HEK293 (cell line): Measurements from ENCODE around the gene GRM5.

Source experiments
- CTCF ChIA-PET: fragments of 350-600 bp; formaldehyde crosslinking; extraction: SDS; loops from one replicate; lab custom pipeline; 2021; ENCODE audit warnings: antibody characterized with exemption; lab: Yijun Ruan, JAX
- POLR2A ChIA-PET: fragments of 300-600 bp; formaldehyde crosslinking; extraction: SDS; loops from one replicate; lab custom pipeline; 2020; ENCODE audit warnings: antibody characterized with exemption, inconsistent platforms; lab: Yijun Ruan, JAX
- H3K27ac ChIP-seq: fragments of 200-500 bp; sonication (Bioruptor generic); 2 replicates; pipeline ENCODE4 v1.5.1; 2014; ENCODE audit warnings: low read depth, low read length, control low read depth, inconsistent platforms; ENCODE audit errors: extremely low read depth
- H3K36me3 ChIP-seq, 2 experiments: fragments of 200-500 bp in 1 of 2; sonication (Bioruptor generic) in 1 of 2; 1 replicate in 1 of 2; 2 replicates in 1 of 2; pipeline ENCODE4 v1.5.1; 2014 to 2017; ENCODE audit warnings: inconsistent platforms in 2 of 2, low read length in 2 of 2; ENCODE audit not compliant: control insufficient read depth in 2 of 2, insufficient read depth in 1 of 2
- H3K4me1 ChIP-seq: fragments of 200-500 bp; sonication (Bioruptor generic); 2 replicates; pipeline ENCODE4 v1.5.1; 2014; ENCODE audit warnings: mild to moderate bottlenecking, low read length, inconsistent platforms; ENCODE audit not compliant: control insufficient read depth, insufficient read depth
- H3K4me3 ChIP-seq: 2 replicates; pipeline ENCODE4 v1.5.1; 2011; ENCODE audit warnings: low read depth, mild to moderate bottlenecking, control low read depth, low read length, moderate library complexity
- H3K9me3 ChIP-seq: fragments of 200-500 bp; sonication (Bioruptor generic); 2 replicates; pipeline ENCODE4 v1.5.1; 2014; ENCODE audit warnings: low read depth, low read length, inconsistent platforms; ENCODE audit not compliant: control insufficient read depth, insufficient read depth
- BCL11A ChIP-seq: fragments of 450-650 bp; formaldehyde crosslinking; IDR thresholded peaks from 2 replicates; pipeline ENCODE4 v1.5.1; 2016; ENCODE audit warnings: low read depth, missing biosample characterization, missing genetic modification characterization
- OSR2 ChIP-seq: fragments of 450-650 bp; formaldehyde crosslinking; IDR thresholded peaks from 2 replicates; pipeline ENCODE4 v1.5.1; 2016; ENCODE audit warnings: missing biosample characterization, missing genetic modification characterization
- WT1 ChIP-seq: fragments of 450-650 bp; formaldehyde crosslinking; IDR thresholded peaks from 2 replicates; pipeline ENCODE4 v1.5.1; 2016; ENCODE audit warnings: missing biosample characterization, missing genetic modification characterization
- ZBTB1 ChIP-seq: fragments of 450-650 bp; formaldehyde crosslinking; IDR thresholded peaks from 2 replicates; pipeline ENCODE4 v1.5.1; 2016; ENCODE audit warnings: missing biosample characterization, missing genetic modification characterization
- ZBTB17 ChIP-seq: fragments of 450-650 bp; formaldehyde crosslinking; IDR thresholded peaks from 2 replicates; pipeline ENCODE4 v1.5.1; 2016; ENCODE audit warnings: missing biosample characterization, missing genetic modification characterization
- ZBTB49 ChIP-seq: fragments of 450-650 bp; formaldehyde crosslinking; IDR thresholded peaks from 2 replicates; pipeline ENCODE4 v1.5.1; 2016; ENCODE audit warnings: missing biosample characterization, missing genetic modification characterization, low read depth
- ZEB2 ChIP-seq: fragments of 450-650 bp; formaldehyde crosslinking; IDR thresholded peaks from 2 replicates; pipeline ENCODE4 v1.5.1; 2016; ENCODE audit warnings: missing biosample characterization, missing genetic modification characterization
- ZFP41 ChIP-seq: fragments of 450-650 bp; formaldehyde crosslinking; IDR thresholded peaks from 2 replicates; pipeline ENCODE4 v1.5.1; 2016; ENCODE audit warnings: missing biosample characterization, missing genetic modification characterization, borderline replicate concordance
- ZNF214 ChIP-seq: fragments of 450-650 bp; formaldehyde crosslinking; IDR thresholded peaks from 2 replicates; pipeline ENCODE4 v1.5.1; 2017; ENCODE audit warnings: missing biosample characterization, mild to moderate bottlenecking, missing genetic modification characterization, borderline replicate concordance
- ZNF223 ChIP-seq: fragments of 450-650 bp; formaldehyde crosslinking; IDR thresholded peaks from 2 replicates; pipeline ENCODE4 v1.5.1; 2016; ENCODE audit warnings: missing biosample characterization, missing genetic modification characterization
- ZNF549 ChIP-seq: fragments of 450-650 bp; IDR thresholded peaks from 2 replicates; pipeline ENCODE4 v1.5.1; 2018; ENCODE audit warnings: missing biosample characterization, missing genetic modification characterization, mild to moderate bottlenecking, inconsistent platforms, moderate library complexity
- ZNF76 ChIP-seq: fragments of 450-650 bp; formaldehyde crosslinking; IDR thresholded peaks from 2 replicates; pipeline ENCODE4; 2016; ENCODE audit warnings: low read depth, missing biosample characterization, missing genetic modification characterization, borderline replicate concordance
- ZNF837 ChIP-seq: fragments of 450-650 bp; formaldehyde crosslinking; IDR thresholded peaks from 2 replicates; pipeline ENCODE4 v1.5.1; 2016; ENCODE audit warnings: missing biosample characterization, missing genetic modification characterization
- TF ChIP-seq, protein P1 (sequence below): fragments of 450-650 bp; formaldehyde crosslinking; IDR thresholded peaks from 2 replicates; pipeline ENCODE4 v1.5.1; 2017; ENCODE audit warnings: missing biosample characterization, missing genetic modification characterization
- TF ChIP-seq, protein P2 (sequence below): fragments of 450-650 bp; formaldehyde crosslinking; IDR thresholded peaks from 2 replicates; pipeline ENCODE4 v1.5.1; 2016; ENCODE audit warnings: missing biosample characterization, missing genetic modification characterization, low read depth
- TF ChIP-seq, protein P3 (sequence below): fragments of 450-650 bp; formaldehyde crosslinking; IDR thresholded peaks from 2 replicates; pipeline ENCODE4 v1.5.1; 2017; ENCODE audit warnings: missing biosample characterization, missing genetic modification characterization
- TF ChIP-seq, protein P4 (sequence below): fragments of 450-650 bp; formaldehyde crosslinking; IDR thresholded peaks from 2 replicates; pipeline ENCODE4; 2016; ENCODE audit warnings: missing biosample characterization, missing genetic modification characterization
- TF ChIP-seq, protein P5 (sequence below): fragments of 450-650 bp; formaldehyde crosslinking; IDR thresholded peaks from 2 replicates; pipeline ENCODE4 v1.5.1; 2017; ENCODE audit warnings: missing biosample characterization, missing genetic modification characterization

GRM5 gene

DNA sequence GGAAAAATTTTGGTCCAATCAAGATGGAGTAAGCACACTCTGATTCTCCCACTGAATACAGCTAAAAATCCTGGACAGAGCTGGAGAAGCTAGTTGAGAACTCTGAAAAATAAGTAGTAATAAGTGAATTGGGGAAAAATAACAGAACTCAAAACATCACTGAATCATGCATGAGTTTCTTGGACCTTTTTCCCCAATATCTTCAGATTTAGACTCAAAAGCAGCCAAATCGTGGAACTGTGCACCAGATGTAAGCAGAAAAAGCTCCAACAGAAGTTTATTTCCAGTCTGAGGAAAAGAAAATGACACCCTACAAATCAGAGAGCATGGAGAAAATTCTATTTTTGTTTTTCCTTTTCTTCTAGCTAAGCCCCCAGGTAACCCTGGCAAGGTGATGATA is 448.6 kb downstream of the GRM5 start (continued):
- TF ChIP-seq ZNF549 (tag by site-specific recombination) (no peak), ZBTB17 (tag by site-specific recombination) (no peak), OSR2 (tag by site-specific recombination) (no peak), ZNF837 (tag by site-specific recombination) (no peak), ZFP41 (no peak), WT1 (tag by site-specific recombination) (no peak)
- TF ChIP-seq, protein P1, sequence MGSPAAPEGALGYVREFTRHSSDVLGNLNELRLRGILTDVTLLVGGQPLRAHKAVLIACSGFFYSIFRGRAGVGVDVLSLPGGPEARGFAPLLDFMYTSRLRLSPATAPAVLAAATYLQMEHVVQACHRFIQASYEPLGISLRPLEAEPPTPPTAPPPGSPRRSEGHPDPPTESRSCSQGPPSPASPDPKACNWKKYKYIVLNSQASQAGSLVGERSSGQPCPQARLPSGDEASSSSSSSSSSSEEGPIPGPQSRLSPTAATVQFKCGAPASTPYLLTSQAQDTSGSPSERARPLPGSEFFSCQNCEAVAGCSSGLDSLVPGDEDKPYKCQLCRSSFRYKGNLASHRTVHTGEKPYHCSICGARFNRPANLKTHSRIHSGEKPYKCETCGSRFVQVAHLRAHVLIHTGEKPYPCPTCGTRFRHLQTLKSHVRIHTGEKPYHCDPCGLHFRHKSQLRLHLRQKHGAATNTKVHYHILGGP (tag by site-specific recombination) = no peak
- TF ChIP-seq, protein P2, sequence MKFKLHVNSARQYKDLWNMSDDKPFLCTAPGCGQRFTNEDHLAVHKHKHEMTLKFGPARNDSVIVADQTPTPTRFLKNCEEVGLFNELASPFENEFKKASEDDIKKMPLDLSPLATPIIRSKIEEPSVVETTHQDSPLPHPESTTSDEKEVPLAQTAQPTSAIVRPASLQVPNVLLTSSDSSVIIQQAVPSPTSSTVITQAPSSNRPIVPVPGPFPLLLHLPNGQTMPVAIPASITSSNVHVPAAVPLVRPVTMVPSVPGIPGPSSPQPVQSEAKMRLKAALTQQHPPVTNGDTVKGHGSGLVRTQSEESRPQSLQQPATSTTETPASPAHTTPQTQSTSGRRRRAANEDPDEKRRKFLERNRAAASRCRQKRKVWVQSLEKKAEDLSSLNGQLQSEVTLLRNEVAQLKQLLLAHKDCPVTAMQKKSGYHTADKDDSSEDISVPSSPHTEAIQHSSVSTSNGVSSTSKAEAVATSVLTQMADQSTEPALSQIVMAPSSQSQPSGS (tag by site-specific recombination) = no peak

DNA sequence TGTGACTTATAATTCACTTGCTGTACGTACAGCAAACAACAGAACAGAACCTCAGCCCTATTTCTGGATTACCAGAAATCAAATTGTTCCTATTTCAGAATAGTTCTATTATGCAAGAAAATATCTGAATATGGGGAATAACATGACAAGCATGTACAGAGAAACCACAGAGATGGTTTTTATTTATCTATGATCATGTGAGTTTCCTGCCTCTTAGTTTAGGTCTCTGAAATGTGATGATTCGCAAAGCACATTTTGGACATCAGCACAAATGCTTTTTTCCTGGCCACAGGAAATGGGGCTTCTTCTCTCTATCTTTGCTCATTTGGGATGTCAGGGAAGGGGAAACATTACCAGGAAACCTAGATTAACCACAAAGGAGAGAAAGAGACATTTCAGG is 461.5 kb downstream of the GRM5 start:
- Histone ChIP-seq H3K4me3 (no peak overlapping the region), H3K36me3 (no peaks in the 10 kb centered on the region), H3K4me1 (no peaks in the 10 kb centered on the region), H3K9me3 (no peaks in the 10 kb centered on the region), H3K27ac (no peak overlapping the region)
- TF ChIP-seq, protein P3, sequence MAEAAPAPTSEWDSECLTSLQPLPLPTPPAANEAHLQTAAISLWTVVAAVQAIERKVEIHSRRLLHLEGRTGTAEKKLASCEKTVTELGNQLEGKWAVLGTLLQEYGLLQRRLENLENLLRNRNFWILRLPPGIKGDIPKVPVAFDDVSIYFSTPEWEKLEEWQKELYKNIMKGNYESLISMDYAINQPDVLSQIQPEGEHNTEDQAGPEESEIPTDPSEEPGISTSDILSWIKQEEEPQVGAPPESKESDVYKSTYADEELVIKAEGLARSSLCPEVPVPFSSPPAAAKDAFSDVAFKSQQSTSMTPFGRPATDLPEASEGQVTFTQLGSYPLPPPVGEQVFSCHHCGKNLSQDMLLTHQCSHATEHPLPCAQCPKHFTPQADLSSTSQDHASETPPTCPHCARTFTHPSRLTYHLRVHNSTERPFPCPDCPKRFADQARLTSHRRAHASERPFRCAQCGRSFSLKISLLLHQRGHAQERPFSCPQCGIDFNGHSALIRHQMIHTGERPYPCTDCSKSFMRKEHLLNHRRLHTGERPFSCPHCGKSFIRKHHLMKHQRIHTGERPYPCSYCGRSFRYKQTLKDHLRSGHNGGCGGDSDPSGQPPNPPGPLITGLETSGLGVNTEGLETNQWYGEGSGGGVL (tag by site-specific recombination) = no peak
- TF ChIP-seq ZNF223 = no peak
- TF ChIP-seq BCL11A = no peak
- TF ChIP-seq ZBTB1 = no peak
- TF ChIP-seq ZNF76 (tag by site-specific recombination) = no peak
- TF ChIP-seq, protein P4, sequence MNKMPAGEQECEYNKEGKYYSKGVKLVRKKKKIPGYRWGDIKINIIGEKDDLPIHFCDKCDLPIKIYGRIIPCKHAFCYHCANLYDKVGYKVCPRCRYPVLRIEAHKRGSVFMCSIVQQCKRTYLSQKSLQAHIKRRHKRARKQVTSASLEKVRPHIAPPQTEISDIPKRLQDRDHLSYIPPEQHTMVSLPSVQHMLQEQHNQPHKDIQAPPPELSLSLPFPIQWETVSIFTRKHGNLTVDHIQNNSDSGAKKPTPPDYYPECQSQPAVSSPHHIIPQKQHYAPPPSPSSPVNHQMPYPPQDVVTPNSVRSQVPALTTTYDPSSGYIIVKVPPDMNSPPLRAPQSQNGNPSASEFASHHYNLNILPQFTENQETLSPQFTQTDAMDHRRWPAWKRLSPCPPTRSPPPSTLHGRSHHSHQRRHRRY (tag by site-specific recombination) = no peak
- no peak for TF ChIP-seq ZEB2 (tag by site-specific recombination)
- TF ChIP-seq ZBTB49 = no peak
- TF ChIP-seq, protein P5, sequence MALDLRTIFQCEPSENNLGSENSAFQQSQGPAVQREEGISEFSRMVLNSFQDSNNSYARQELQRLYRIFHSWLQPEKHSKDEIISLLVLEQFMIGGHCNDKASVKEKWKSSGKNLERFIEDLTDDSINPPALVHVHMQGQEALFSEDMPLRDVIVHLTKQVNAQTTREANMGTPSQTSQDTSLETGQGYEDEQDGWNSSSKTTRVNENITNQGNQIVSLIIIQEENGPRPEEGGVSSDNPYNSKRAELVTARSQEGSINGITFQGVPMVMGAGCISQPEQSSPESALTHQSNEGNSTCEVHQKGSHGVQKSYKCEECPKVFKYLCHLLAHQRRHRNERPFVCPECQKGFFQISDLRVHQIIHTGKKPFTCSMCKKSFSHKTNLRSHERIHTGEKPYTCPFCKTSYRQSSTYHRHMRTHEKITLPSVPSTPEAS (tag by site-specific recombination) = no peak
- no peak for TF ChIP-seq ZNF214 (tag by site-specific recombination)
- ChIA-PET CTCF (interaction anchor here (0.6 kb wide), 1 partner anchor 356 kb away, joined by 3 read pairs; no protein-coding TSS in a partner anchor), POLR2A (no interaction called here)
